ENCODE results near the gene WDSUB1. TPM values are rescaled to one million over a fixed set of nuclear protein-coding genes. Genes with fewer than 3 reads are reported as not detected.

WDSUB1 gene, protein sequence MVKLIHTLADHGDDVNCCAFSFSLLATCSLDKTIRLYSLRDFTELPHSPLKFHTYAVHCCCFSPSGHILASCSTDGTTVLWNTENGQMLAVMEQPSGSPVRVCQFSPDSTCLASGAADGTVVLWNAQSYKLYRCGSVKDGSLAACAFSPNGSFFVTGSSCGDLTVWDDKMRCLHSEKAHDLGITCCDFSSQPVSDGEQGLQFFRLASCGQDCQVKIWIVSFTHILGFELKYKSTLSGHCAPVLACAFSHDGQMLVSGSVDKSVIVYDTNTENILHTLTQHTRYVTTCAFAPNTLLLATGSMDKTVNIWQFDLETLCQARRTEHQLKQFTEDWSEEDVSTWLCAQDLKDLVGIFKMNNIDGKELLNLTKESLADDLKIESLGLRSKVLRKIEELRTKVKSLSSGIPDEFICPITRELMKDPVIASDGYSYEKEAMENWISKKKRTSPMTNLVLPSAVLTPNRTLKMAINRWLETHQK
- total RNA-seq: 3.1 and 4.1 TPM in 2 replicates

DNA sequence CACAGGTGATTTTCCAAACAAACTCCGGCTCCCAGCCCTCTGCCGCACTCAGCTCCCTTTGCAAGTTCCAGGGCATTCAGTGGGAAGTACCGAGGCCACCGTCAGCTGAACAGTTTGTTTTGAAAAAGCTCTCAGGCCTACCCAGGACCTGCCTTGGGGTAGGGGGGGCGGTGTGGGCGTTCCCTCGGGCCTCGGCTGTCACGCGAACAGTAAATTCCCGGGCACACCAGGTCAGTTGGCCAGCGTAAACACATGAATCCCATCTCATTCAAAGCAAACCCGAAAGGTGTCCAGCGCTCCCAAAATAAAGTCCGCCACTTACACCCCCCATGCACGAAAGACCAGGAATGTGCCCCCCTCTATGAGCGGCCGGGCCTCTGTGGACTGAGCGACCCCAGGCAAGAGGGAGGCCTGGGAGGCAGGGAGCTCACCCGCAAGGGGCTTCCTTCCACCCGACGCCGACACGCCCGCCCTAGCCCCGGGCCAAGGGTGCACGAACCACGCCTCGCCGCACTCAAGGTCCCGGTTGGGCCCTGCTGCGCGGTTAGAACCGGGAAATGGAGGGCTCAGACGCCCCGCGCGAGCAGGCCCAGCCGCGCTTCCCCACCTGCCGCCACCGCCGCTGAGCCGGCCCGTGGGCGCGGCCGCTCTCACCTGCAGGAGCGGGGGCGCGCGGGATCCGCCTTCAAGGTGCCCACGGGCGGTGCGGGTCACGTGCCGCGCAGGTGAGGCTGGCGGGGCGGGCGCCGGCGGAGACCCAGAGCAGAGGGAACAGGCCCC, at the start of gene WDSUB1:
TSS of gene WDSUB1 (minus strand) at position 775 of the 780 bp plus-strand sequence. CDS start 3,634 bp downstream, outside the sequence.
- no peak for DNase-seq (ENCODE audit: extremely low read depth, low read depth, low spot score)

DNA sequence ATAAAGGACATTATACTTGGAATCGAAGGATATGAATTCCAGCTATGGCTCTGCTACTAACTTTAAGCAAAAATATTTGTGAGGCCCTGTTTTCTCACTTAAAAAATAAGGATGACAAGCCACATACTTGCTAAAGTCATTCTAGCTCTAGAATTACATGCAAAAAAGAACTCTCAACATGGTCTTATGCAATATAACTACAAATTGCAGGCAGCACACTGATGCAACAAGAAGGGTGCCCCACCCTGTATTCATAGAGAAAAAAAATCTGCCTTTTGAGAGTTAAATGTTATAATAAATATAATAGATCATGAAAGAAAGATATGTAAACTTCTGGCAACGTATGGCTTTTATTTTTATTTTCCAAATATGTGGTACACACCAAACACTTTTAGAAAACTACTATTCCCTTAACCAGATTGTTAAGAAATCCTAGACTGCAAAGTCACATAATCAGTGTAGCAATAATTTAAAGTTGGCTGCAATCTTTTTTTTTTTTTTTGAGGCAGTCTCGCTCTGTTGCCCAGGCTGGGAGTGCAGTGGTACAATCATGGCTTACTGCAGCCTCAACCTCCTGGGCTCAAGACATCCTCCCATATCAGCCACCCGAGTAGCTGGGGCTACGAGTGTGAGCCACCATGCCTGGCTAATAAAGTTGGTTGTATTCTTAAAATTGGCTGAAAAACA, 40.2 kb upstream of the WDSUB1 start:
- no peak for DNase-seq (ENCODE audit: extremely low read depth, low read depth, low spot score)

- DNase-seq (ENCODE audit: extremely low read depth, low read depth, low spot score): no peak
Measured at GRCh38 chr2:159322419-159322818, 35.9 kb upstream of the WDSUB1 start.

- no peak for DNase-seq (ENCODE audit: extremely low read depth, low read depth, low spot score)
Measured at GRCh38 chr2:159317392-159318088, 31.0 kb upstream of the WDSUB1 start.

- DNase-seq (ENCODE audit: extremely low read depth, low read depth, low spot score): no peak
Measured at GRCh38 chr2:159307942-159308341, 21.4 kb upstream of the WDSUB1 start.

DNA sequence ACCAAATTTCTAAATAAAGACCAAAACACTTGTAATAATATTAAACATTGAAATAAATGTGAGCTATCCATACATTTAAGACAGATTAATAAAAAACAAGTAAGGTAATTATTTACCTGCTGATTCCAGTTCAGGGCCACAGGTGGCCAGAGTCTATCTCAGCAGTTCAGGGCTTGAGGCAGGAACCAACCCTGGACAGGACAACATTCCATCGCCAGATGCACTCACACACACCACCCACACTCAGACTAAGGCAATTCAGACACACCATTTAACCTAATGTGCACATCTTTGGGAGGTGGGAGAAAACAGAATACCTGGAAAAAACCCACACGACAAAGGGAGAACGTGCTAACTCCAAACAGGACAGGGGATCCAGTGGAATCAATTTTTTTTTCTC, 14.1 kb upstream of the WDSUB1 start:
- DNase-seq (ENCODE audit: extremely low read depth, low read depth, low spot score): no peak

DNA sequence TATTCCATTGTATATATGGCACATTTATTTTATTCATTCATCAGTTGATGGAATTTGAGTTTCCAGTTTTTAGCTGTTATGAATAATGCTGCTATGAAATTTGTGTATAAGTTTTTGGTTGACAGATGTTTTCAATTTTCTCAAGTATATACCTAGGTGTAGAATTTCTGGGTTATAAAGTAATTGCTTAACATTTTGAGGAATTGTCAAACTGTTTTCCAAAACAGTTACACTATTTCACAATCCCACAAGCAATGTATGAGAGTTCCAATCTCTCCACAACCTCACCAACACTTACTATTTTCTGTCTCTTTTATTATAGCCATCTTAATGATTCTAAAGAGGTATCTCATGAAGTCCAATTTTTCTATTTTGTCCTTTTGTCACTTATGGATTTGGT, 12.5 kb upstream of the WDSUB1 start:
- DNase-seq (ENCODE audit: extremely low read depth, low read depth, low spot score): no peak

- DNase-seq (ENCODE audit: extremely low read depth, low read depth, low spot score): no peak
Measured at GRCh38 chr2:159297042-159297707, 10.7 kb upstream of the WDSUB1 start.

DNA sequence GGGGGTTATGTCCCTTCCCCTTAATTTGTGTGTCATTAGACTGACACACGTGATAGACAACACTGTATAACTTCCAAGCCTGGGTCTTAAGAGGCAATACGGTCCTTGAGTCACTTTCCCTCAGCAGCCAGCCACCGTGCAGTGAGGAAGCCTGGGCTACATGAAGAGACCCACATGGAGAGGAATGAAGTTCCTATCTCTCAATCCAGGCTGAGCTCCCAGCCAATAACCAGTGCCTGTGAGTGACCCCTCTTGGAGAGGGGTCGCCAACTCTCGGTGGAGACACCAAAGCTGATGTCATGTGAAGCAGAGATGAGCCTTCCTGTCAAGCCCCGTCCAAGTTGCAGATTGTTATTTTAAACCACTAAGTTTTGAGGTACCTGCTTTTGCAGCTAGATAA, 5.7 kb upstream of the WDSUB1 start:
- DNase-seq (ENCODE audit: extremely low read depth, low read depth, low spot score): no peak

DNA sequence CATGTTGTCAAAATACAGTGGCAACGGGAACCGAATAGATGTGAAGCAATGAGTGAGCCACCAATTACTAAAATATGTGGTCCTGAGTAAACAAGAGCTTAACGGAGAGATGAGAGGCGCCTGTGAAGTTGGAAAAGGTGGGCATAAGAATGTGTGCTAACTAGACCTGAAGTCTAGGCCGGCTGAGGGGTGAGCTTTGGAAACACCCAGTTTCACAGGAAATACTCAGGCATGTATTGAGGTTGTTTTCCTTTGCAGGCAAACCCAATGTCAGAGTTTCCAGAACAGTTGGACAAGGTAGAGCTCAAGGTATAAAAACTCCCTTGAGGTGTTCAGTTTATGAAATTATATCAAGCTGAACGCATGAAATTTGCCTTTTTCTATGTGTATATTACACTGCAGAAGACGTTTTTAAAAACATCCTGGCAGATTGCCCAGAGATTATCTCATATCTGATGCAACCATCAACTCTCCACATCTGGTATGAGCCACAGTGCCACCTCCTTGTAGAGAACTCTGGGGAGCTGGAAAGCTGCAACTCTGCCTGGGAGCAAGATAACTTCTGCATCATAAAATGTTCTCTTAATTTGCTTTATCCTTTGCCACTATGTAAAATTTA, 3.9 kb upstream of the WDSUB1 start:
- DNase-seq (ENCODE audit: extremely low read depth, low read depth, low spot score): no peak

GRCh38 chr2:159287733-159288132, 1.2 kb upstream of the WDSUB1 start:
- DNase-seq (ENCODE audit: extremely low read depth, low read depth, low spot score): no peak

GRCh38 chr2:159286709-159287441, 372 bp upstream of the WDSUB1 start:
- peak; percentile 61 for DNase-seq (ENCODE audit: extremely low read depth, low read depth, low spot score)

DNA sequence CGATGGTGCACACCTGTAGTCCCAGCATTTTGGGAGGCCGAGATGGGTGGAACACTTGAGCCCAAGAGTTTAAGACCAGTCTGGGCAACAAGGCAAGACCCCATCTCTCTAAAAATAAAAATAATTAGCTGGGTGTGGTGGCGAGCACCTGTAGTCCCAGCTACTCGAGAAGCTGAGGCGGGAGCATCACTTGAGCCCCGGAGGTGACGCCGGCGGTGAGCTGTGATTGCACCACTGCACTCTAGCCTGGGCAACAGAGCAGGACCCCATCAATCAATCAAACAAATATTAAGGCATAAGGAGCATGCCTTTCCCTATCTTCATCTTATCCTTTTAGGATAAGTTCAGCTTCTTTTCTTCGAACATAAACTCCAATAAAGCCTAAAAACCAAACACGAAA, 1.1 kb downstream of the WDSUB1 start:
- DNase-seq (ENCODE audit: extremely low read depth, low read depth, low spot score): no peak

DNA sequence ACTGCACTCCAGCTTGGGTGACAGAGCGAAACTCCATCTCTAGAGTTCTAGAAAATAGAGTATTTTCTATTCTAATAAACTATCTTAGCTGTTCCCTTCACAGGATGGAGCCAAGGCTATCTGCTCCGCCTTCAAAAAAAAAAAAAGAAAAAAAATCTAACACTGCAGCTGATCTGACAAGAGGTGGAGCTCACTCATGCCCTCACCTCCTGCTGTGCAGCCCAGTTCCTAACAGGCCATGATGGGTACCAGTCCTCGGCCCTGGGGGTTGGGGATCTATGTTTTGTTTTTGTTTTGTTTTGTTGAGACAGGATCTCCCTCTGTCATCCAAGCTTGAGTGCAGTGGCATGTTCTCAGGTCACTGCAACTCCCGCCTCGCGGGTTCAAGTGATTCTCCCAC, 3.0 kb downstream of the WDSUB1 start:
- DNase-seq (ENCODE audit: extremely low read depth, low read depth, low spot score): no peak

DNA sequence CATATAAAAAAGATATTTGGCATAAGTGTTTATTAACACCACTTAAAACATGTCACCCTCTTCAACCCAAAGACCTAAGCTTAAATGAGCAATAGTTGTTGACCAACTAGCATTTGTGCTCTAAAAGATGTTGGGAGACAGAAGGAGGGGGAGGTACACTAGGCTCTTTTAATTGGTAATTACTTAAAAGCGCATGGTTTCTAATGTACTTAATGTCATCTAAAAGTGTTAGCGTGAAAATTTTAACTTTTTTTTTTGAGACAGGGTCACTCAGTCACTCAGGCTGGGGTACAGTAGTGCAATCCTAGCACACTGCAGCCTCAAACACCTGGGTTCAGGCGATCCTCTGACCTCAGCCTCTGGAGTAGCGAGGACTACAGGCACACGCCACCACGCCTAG, 5.5 kb downstream of the WDSUB1 start:
- DNase-seq (ENCODE audit: extremely low read depth, low read depth, low spot score): no peak

GRCh38 chr2:159279700-159280099, 6.8 kb downstream of the WDSUB1 start:
- DNase-seq (ENCODE audit: extremely low read depth, low read depth, low spot score): no peak

- no peak for DNase-seq (ENCODE audit: extremely low read depth, low read depth, low spot score)
Measured at GRCh38 chr2:159275111-159275510, 11.4 kb downstream of the WDSUB1 start.

- DNase-seq (ENCODE audit: extremely low read depth, low read depth, low spot score): no peak
Measured at GRCh38 chr2:159272156-159272555, 14.3 kb downstream of the WDSUB1 start.

- no peak for DNase-seq (ENCODE audit: extremely low read depth, low read depth, low spot score)
Measured at GRCh38 chr2:159270744-159271379, 15.6 kb downstream of the WDSUB1 start.
